Measurements from ENCODE around the gene NGRN.

NGRN gene

GRCh38 chr15:90305932-90306331, 40.5 kb downstream of the NGRN start:
- no peak overlapping the region for H3K4me3 ChIP-seq (ENCODE audit: low read depth, low read length)
- no peak for DNase-seq (ENCODE audit: low read depth)
- TF ChIP-seq MYC (IDR thresholded peaks at IDR 0.05; ENCODE audit: low read depth, low read length) (no peak), POLR2A (IDR thresholded peaks at IDR 0.05; ENCODE audit: extremely low read depth, insufficient read length) (no peak), MAX (IDR thresholded peaks at IDR 0.05; ENCODE audit: low read depth, low read length) (no peak)
- TF ChIP-seq, protein P1, sequence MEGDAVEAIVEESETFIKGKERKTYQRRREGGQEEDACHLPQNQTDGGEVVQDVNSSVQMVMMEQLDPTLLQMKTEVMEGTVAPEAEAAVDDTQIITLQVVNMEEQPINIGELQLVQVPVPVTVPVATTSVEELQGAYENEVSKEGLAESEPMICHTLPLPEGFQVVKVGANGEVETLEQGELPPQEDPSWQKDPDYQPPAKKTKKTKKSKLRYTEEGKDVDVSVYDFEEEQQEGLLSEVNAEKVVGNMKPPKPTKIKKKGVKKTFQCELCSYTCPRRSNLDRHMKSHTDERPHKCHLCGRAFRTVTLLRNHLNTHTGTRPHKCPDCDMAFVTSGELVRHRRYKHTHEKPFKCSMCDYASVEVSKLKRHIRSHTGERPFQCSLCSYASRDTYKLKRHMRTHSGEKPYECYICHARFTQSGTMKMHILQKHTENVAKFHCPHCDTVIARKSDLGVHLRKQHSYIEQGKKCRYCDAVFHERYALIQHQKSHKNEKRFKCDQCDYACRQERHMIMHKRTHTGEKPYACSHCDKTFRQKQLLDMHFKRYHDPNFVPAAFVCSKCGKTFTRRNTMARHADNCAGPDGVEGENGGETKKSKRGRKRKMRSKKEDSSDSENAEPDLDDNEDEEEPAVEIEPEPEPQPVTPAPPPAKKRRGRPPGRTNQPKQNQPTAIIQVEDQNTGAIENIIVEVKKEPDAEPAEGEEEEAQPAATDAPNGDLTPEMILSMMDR (IDR thresholded peaks at IDR 0.05; ENCODE audit: low read depth, low read length): no peak

- TF ChIP-seq, protein P1 (IDR thresholded peaks at IDR 0.05; ENCODE audit: low read depth, low read length): no peak
- no peak for TF ChIP-seq MYC (IDR thresholded peaks at IDR 0.05; ENCODE audit: low read depth, low read length)
- TF ChIP-seq MAX (IDR thresholded peaks at IDR 0.05; ENCODE audit: low read depth, low read length): no peak
- TF ChIP-seq POLR2A (IDR thresholded peaks at IDR 0.05; ENCODE audit: extremely low read depth, insufficient read length): no peak
- DNase-seq (ENCODE audit: low read depth): peak; percentile 61
These were observed 41.1 kb downstream of the NGRN start for GRCh38 chr15:90306560-90306959.

GRCh38 chr15:90307661-90308060, 42.2 kb downstream of the NGRN start:
- no peak overlapping the region for H3K4me3 ChIP-seq (ENCODE audit: low read depth, low read length)
- no peak for TF ChIP-seq MAX (IDR thresholded peaks at IDR 0.05; ENCODE audit: low read depth, low read length)
- TF ChIP-seq, protein P1 (IDR thresholded peaks at IDR 0.05; ENCODE audit: low read depth, low read length): no peak
- TF ChIP-seq MYC (IDR thresholded peaks at IDR 0.05; ENCODE audit: low read depth, low read length): no peak
- no peak for TF ChIP-seq POLR2A (IDR thresholded peaks at IDR 0.05; ENCODE audit: extremely low read depth, insufficient read length)
- no peak for DNase-seq (ENCODE audit: low read depth)

More at GRCh38 chr15:90306560-90306959, 41.1 kb downstream of the NGRN start:
- H3K4me3 ChIP-seq (ENCODE audit: low read depth, low read length): no peak overlapping the region

DNA sequence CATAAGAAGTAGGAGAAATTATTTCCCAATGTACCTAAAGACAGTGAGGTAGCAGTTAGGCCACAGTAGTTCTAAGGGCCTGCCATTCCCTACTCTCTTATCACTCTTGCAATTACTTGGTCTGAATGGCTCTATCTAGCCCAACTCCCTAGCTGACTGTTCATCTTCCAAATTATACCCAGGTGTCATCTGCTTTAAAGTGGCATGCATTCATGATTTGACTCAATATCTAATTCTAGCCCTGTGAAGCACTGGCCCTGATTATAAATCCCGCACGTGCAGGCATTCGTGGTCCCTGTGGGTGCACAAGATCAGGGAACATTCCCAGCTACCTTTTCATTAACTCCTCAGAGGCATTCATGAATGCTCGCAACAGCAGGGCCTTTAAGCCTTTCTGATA, 43.5 kb downstream of the NGRN start:
- no peak overlapping the region for H3K4me3 ChIP-seq (ENCODE audit: low read depth, low read length)
- TF ChIP-seq POLR2A (IDR thresholded peaks at IDR 0.05; ENCODE audit: extremely low read depth, insufficient read length): no peak
- TF ChIP-seq MYC (IDR thresholded peaks at IDR 0.05; ENCODE audit: low read depth, low read length): no peak
- TF ChIP-seq, protein P1 (IDR thresholded peaks at IDR 0.05; ENCODE audit: low read depth, low read length): no peak
- TF ChIP-seq MAX (IDR thresholded peaks at IDR 0.05; ENCODE audit: low read depth, low read length): no peak
- no peak for DNase-seq (ENCODE audit: low read depth)

GRCh38 chr15:90315278-90315982, 50.0 kb downstream of the NGRN start:
- H3K4me3 ChIP-seq (ENCODE audit: low read depth, low read length): no peak overlapping the region
- TF ChIP-seq MAX (IDR thresholded peaks at IDR 0.05; ENCODE audit: low read depth, low read length) (no peak), POLR2A (IDR thresholded peaks at IDR 0.05; ENCODE audit: extremely low read depth, insufficient read length) (no peak), MYC (IDR thresholded peaks at IDR 0.05; ENCODE audit: low read depth, low read length) (no peak)
- TF ChIP-seq, protein P1 (IDR thresholded peaks at IDR 0.05; ENCODE audit: low read depth, low read length): no peak
- no peak for DNase-seq (ENCODE audit: low read depth)

Measured in NB4 (cell line).